Thymus (tissue), 11 donors: ENCODE data around the gene FAR2. TPM values are rescaled to one million over a fixed set of nuclear protein-coding genes. Genes with fewer than 3 reads are reported as not detected.

Source experiments
- DNase-seq, 9 donors: peaks; one replicate each; pipeline ENCODE4 v3.0.0-alpha.2; 2013; ENCODE audit warnings: low spot score in 9 of 9, low read depth in 6 of 9, missing footprints in 1 of 9
- H3K27ac ChIP-seq, 2 donors: one replicate each; pipeline ENCODE4 v1.5.1; 2013; ENCODE audit warnings: control low read depth in 1 of 2, low read depth in 1 of 2, low read length in 1 of 2, mild to moderate bottlenecking in 1 of 2, moderate library complexity in 1 of 2
- H3K27me3 ChIP-seq, 2 donors: one replicate each; pipeline ENCODE4 v1.5.1; 2013; ENCODE audit warnings: low read length in 1 of 2; ENCODE audit not compliant: control insufficient read depth in 2 of 2, insufficient read depth in 1 of 2
- H3K36me3 ChIP-seq, 2 donors: one replicate each; pipeline ENCODE4 v1.5.1; 2013; ENCODE audit warnings: low read length in 1 of 2, mild to moderate bottlenecking in 1 of 2, moderate library complexity in 1 of 2; ENCODE audit not compliant: control insufficient read depth in 2 of 2, insufficient read depth in 2 of 2
- H3K4me1 ChIP-seq, 2 donors: one replicate each; pipeline ENCODE4 v1.5.1; 2013; ENCODE audit warnings: low read length in 2 of 2; ENCODE audit not compliant: control insufficient read depth in 2 of 2, insufficient read depth in 2 of 2
- H3K4me3 ChIP-seq, 2 donors: one replicate each; pipeline ENCODE4 v1.5.1; 2013; ENCODE audit warnings: low read length in 2 of 2, control low read depth in 1 of 2, mild to moderate bottlenecking in 1 of 2
- H3K9me3 ChIP-seq, 2 donors: one replicate each; pipeline ENCODE4 v1.5.1; 2013; ENCODE audit warnings: low read length in 1 of 2, mild to moderate bottlenecking in 1 of 2; ENCODE audit not compliant: control insufficient read depth in 2 of 2, insufficient read depth in 1 of 2
- WGBS: extraction: QIAGEN DNeasy Blood & Tissue Kit; methylation state at CpG from one replicate; pipeline ENCODE4 v1.1.7; 2013; 5-methylcytosine and 5-hydroxymethylcytosine counted together
- polyA plus RNA-seq: library from polyadenylated mRNA; stranded (reverse); fragments of 200-250 nt; gene quantifications from one replicate; pipeline ENCODE4 v1.2.3, GENCODE V29; 2013
- total RNA-seq: library from RNA; stranded (reverse); fragments of 120-200 nt; gene quantifications from one replicate; pipeline ENCODE4 v1.2.4, GENCODE V29; 2013
- donor health status: healthy.

Gene FAR2
- total and polyA plus RNA-seq, 2 donors: 5.3 to 11.6 TPM

GRCh38 chr12:29273178-29273843 lies 124.2 kb downstream of the FAR2 start:
- Histone ChIP-seq H3K9me3 (no peaks in the 10 kb centered on the region), H3K4me1 (no peaks in the 10 kb centered on the region), H3K27me3 (no peaks in the 10 kb centered on the region), H3K4me3 (no peak overlapping the region), H3K36me3 (no peaks in the 10 kb centered on the region), H3K27ac (no peak overlapping the region)
- WGBS: 96% methylated on average over 7 of the region's 7 CpGs
- no peak for DNase-seq

- H3K36me3 ChIP-seq: no peaks in the 10 kb centered on the region
- no peaks in the 10 kb centered on the region for H3K27me3 ChIP-seq
- no peaks in the 10 kb centered on the region for H3K9me3 ChIP-seq
- DNase-seq: no peak
- no peak overlapping the region for H3K27ac ChIP-seq
- 97% methylated on average over 3 of the region's 3 CpGs for WGBS
- no peaks in the 10 kb centered on the region for H3K4me1 ChIP-seq
- H3K4me3 ChIP-seq: no peak overlapping the region
These were observed 126.8 kb downstream of the FAR2 start for GRCh38 chr12:29275834-29276233.

- Histone ChIP-seq H3K4me1 (no peaks in the 10 kb centered on the region), H3K27ac (no peak overlapping the region), H3K4me3 (no peak overlapping the region), H3K36me3 (no peaks in the 10 kb centered on the region), H3K9me3 (no peaks in the 10 kb centered on the region), H3K27me3 (no peaks in the 10 kb centered on the region)
- DNase-seq: no peak
- 96% methylated on average over 4 of the region's 4 CpGs for WGBS
These were observed 128.2 kb downstream of the FAR2 start for GRCh38 chr12:29277231-29277630.

- no peak overlapping the region for H3K4me3 ChIP-seq
- no peaks in the 10 kb centered on the region for H3K36me3 ChIP-seq
- no peaks in the 10 kb centered on the region for H3K27me3 ChIP-seq
- H3K9me3 ChIP-seq: no peaks in the 10 kb centered on the region
- 92% methylated on average over 3 of the region's 3 CpGs for WGBS
- H3K4me1 ChIP-seq: no peaks in the 10 kb centered on the region
- no peak overlapping the region for H3K27ac ChIP-seq
- no peak for DNase-seq
These were observed 129.8 kb downstream of the FAR2 start for GRCh38 chr12:29278673-29279420.

GRCh38 chr12:29281371-29282005 lies 132.4 kb downstream of the FAR2 start:
- Histone ChIP-seq H3K27me3 (no peaks in the 10 kb centered on the region), H3K36me3 (no peaks in the 10 kb centered on the region), H3K27ac (no peak overlapping the region), H3K4me1 (no peaks in the 10 kb centered on the region), H3K9me3 (no peaks in the 10 kb centered on the region), H3K4me3 (no peak overlapping the region)
- DNase-seq: no peak
- 78% methylated on average over 5 of the region's 5 CpGs for WGBS

- no peaks in the 10 kb centered on the region for H3K36me3 ChIP-seq
- no peak overlapping the region for H3K4me3 ChIP-seq
- no peak overlapping the region for H3K27ac ChIP-seq
- DNase-seq: no peak
- no peaks in the 10 kb centered on the region for H3K27me3 ChIP-seq
- WGBS: 34% methylated on average over 2 of the region's 2 CpGs
- no peaks in the 10 kb centered on the region for H3K4me1 ChIP-seq
- no peaks in the 10 kb centered on the region for H3K9me3 ChIP-seq
These were observed 133.1 kb downstream of the FAR2 start for GRCh38 chr12:29282031-29282816.

- 97% methylated on average over 5 of the region's 5 CpGs for WGBS
- no peaks in the 10 kb centered on the region for H3K9me3 ChIP-seq
- H3K36me3 ChIP-seq: no peaks in the 10 kb centered on the region
- no peak overlapping the region for H3K27ac ChIP-seq
- no peak for DNase-seq
- no peaks in the 10 kb centered on the region for H3K27me3 ChIP-seq
- H3K4me1 ChIP-seq: no peaks in the 10 kb centered on the region
- no peak overlapping the region for H3K4me3 ChIP-seq
These were observed 135.1 kb downstream of the FAR2 start for GRCh38 chr12:29283969-29284700.

- 66% methylated on average over 3 of the region's 3 CpGs for WGBS
- no peaks in the 10 kb centered on the region for H3K4me1 ChIP-seq
- no peaks in the 10 kb centered on the region for H3K36me3 ChIP-seq
- no peak overlapping the region for H3K4me3 ChIP-seq
- H3K27me3 ChIP-seq: no peaks in the 10 kb centered on the region
- no peak overlapping the region for H3K27ac ChIP-seq
- no peak for DNase-seq
- no peaks in the 10 kb centered on the region for H3K9me3 ChIP-seq
These were observed 137.2 kb downstream of the FAR2 start for GRCh38 chr12:29286081-29286790.
